HG03097 (cell line): ENCODE measurements around the gene PDE9A.
"Not testable (repeated sequence)": the region's sequence is repeated elsewhere in the genome, so short reads cannot be mapped to it uniquely, and the experiment has no call there.

ENCODE experiments used
- ATAC-seq: cut with Tn5 transposase; IDR thresholded peaks from one replicate; pipeline ENCODE4 v1.9.1; 2021; ENCODE audit not compliant: unreplicated experiment, low FRiP score

The PDE9A gene

DNA sequence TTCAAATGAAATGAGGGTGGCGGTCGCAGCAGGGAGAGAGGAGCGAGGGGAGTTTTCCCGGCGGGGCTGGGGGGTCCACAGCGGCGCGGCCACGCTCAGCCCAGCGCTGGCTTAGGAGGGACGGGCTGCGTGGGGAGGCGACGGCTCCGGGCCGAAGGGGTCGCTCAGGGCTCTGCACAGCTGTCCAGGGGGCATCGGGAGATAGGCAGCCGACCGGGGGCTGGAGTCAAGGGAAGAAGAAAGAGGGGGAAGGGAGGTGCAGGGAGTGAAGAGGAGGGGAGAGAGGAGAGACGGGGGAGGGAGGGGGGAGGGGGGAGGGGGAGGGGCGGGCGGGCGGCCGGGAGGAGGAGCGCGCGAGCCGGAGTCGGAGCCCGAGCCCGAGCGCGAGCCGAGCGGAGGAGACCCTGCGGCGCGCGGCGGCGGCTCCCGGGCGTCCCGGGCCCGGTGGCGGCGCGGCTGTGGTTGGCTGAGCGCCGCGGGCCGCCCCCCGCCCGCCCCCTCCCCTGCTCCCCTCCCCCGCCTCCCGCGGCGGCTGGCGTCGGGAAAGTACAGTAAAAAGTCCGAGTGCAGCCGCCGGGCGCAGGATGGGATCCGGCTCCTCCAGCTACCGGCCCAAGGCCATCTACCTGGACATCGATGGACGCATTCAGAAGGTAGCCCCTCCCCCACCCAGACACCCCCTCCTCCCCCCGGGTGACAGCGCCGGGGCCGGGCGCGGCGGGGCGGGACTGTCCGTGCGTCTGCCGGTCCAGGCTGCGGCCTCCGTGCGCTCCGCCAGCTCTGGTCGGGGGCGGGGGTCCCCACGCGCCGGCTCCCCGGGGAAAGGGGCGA lies at the start of gene PDE9A:
TSS of gene PDE9A (plus strand) at position 391 of the 831 bp plus-strand sequence. CDS start at position 585, 194 bp downstream.
- no peak for ATAC-seq

DNA sequence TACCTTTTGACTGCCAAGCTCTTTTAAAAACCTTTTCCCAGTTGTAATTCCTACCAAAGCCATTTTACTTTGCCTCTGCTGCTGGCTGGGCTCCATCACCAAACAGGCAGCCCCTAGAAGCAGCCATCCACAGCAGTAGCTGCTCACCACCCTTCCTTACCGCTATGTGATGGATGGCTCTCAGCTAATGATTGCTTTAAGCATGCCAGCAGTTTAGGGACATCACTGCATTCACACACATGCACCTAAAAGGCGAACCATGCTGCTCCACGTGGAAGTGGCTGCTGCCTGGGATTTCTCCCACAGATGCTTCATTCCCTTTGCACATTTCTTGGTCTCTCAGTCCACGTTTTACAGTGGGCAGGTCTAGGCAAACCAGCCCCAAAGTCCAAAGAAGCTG lies 46.3 kb upstream of the PDE9A start:
- no peak for ATAC-seq

DNA sequence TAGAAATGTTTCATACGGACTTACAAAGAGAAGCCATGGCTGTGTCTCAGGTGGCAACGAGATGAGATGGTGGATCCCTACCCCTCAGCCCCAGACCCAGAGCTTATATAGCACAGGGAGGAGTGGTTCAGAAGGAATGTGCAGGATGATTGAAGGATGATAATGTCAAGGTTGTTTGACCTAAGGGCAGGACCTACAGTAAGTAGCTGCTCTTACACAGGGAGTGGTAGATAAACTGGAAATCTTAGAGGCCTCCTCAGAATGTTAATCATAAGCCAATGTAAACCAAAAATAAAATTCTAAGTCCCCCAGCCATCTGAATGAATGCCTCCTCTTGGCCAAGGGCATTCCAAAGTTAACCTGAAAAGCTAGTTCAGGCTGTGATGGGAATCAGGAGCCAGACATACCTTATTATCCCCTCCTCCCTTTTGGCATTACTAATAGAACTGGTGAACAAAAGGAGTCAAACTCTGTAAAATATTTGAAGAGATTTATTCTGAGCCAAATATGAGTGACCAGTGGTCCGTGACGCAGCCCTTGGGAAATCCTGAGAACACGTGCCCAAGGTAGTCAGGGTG lies 45.8 kb upstream of the PDE9A start:
- ATAC-seq = no peak

DNA sequence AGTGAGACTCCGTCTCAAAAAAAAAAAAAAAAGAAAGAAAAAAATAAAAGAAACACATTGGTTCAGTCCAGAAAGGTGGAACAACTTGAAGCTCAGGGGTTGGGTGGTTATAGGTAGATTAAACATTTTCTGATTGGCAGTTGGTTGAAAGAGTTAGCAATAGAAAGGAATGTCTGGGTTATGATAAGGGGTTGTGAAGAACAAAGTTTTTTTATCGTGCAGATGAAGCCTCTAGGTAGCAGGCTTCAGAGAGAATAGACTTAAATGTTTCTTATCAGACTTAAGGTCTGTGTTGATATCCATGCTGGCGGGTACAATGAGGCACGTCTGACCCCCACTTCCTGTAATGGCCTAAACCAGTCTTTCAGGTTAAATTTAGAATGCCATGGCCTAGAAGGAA lies 45.0 kb upstream of the PDE9A start:
- ATAC-seq = no peak

DNA sequence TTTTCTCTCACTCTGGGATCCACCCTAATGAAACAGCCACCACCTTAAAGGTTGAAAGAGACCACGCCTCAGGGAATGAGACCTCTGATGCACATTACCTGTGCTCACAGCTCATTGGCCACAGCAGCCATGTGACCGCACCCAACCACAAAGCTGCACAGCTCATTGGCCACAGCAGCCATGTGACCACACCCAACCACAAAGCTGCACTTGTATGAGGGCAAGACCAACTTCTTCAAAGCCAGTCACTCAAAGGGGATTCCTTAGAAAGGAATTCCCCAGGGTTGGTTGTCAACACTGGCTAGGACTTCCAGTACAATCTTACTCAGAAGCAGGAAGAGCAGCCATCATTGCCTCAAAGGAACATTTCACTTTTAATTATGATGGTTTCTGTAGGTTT lies 43.6 kb upstream of the PDE9A start:
- ATAC-seq = no peak

DNA sequence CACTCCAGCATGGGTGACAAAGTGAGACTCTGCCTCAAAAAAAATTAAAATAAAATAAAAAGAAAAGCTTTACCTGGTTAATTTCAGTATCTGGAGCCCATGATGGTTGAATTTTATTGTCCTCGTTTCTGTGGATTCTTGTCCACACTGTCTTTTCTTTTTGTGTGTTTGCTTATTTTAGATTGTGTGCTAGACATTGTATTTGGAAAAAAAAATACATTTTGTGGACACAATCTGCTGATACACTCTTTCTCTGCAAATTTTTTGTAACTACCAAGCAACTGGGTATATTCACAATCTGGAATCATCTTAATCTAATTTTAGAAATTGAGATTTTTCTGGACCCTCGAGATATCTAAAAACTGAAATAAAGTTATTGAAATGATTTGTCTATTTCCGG lies 41.6 kb upstream of the PDE9A start:
- no peak for ATAC-seq

DNA sequence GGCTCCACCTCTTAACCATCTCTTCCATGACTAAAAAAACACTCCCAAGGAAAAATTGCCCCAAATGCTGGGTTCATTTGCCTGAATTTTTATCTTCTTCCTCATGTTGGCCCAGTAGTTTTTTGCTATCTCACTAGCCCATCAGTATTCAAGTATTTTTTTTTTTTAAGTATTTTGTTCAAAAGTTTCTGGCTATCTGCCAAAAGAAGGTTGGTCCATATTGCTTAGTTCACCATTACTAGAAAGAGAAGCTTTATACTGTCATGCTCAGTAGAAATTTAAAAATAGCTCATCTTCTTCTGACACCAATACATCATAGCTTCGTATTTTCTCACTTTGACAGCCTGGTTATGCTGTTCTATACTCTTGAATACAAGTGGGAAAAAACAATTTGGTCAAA lies 41.0 kb upstream of the PDE9A start:
- ATAC-seq = no peak

DNA sequence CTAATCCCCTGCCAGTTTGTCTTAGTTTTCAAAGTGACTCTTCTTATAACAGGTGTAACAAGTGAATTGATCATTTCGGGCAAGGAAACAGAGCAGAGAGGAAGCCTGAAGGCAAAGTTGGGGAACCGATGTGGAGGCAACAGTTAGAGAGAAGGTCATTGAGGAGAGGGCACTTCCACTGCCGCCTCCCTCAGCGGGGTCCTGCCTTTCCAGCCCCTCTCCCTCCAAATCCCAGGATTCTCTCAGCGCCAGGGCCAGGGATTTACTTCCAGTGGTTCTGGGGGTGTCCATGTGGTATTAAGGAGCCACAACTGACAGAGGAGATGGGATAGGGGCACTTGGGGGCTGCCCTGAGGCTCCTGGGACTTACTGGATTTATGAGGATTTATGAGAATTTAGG lies 39.7 kb upstream of the PDE9A start:
- no peak for ATAC-seq

DNA sequence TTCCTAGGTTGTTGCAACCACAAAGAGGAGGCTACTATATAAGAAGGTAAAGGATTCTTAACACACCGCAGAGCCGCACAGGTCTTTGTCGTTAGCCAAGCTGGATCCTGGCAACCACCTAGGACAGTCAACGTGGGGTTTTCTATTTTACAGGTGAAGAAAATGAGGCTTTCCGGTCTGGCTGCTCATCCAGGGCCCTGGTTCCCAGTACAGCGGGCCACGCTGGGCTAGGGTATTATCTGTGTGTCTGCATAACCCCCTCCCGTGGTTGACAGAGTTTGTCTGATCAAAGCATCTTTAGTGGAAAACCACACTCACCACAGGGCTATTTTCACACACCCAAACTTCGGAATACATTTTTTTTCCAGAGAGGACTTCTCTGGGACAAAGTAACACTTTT lies 39.0 kb upstream of the PDE9A start:
- no peak for ATAC-seq

DNA sequence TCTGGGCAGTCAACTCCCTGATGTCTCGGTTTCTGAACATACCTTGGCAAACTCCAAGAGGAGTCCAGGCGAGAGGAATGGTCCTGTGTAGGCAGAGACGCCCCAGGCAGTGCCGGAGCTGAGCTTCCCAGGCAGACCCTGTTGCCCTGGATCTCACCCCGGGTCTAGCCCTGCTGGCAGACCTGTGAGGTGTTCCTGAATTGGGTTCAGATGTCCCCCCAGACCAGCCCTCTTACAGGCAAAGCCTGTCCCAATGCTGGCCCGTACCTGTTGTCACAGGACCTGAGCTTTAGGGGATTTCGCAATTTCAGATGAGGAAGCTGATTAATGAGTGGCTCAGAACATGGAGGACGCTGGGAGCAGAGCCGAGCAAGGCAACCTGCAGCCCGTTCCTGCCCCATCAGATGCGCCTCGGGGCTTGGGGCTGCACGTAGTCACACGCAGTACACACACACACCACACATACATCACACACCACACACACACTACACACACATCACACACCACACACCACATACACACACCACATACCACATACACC lies 38.5 kb upstream of the PDE9A start:
- ATAC-seq = no peak

DNA sequence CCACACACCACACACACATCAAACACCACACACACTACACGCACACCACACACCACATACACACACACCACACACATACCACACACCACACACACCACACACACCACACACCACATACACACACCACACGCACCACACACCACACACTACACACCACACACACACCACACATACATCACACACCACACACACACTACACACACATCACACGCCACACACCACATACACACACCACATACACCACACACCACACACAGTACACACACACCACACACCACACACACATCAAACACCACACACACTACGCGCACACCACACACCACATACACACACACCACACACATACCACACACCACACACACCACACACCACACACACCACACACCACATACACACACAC lies 38.0 kb upstream of the PDE9A start:
- ATAC-seq = not testable (repeated sequence)

DNA sequence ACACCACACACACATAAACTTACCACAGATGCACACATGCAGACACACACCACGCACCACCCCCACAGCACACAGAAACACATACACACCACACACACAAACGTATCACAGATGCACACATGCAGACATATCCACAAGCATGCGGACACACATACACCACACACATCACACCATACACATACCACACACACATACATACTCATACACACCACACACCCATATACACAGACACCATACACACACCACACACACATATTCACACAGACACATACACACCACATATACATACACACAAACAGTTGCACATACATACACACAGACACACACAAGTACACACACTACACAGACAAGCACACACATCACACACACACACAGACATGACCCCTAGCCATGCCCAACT lies 37.5 kb upstream of the PDE9A start:
- no peak for ATAC-seq

DNA sequence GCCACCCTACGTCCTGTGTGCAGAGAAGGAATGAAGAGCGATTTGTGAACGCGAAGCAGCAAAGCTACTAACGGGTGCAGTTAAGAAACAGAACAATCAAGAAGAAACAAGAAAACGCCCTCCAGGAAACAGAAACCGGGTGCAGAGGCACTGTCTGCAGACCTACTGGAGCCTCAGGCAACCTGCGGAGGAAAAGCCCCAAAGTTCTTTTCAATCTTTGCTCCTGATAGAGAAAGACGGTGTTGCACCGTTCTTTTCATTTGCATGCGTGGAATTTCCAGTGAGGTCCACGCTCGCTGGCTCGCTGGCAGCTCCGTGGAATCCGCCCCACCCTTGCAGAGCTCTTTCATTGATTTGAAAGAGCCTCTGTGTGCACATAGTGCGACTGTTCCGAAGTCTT lies 37.0 kb upstream of the PDE9A start:
- ATAC-seq = no peak

DNA sequence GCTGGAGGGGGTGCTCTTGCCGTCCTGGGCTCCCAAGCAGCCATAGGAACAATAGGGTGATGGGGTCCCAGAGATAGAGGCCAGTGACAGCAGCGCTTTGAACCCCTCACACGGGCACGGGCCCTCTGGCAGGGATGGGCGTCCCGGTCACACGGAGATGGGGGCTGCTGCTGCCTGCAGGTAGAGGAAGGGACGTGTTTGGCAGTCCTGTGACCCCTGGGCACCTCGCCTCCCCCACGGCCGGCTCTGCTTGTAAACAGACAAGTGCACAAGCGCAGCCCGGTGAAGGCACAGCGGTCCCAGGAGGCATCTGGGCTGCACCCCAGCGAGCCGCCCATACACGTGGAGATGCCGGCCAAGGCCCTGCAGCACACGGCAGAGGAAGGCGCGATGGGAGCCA lies 36.5 kb upstream of the PDE9A start:
- no peak for ATAC-seq

DNA sequence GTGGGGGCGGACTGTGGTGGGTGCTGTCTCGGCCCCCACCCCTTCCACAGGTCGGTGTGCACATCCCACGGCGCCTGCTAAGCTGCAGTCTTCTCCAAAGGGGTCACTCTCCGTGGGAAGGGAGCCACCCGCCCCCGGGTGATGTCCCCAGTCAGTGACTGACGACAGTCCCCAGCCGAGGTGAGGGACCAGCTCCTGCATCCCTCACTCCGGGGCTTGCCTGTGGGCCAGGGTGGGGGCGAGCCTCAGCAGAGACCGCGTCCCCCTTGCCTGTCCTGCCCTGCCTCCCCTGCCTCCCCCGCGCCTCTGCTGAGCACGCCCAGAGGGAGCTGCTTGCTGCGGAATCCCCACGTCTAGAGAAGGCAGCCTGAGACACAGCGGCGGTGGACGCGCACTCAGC lies 35.9 kb upstream of the PDE9A start:
- no peak for ATAC-seq

DNA sequence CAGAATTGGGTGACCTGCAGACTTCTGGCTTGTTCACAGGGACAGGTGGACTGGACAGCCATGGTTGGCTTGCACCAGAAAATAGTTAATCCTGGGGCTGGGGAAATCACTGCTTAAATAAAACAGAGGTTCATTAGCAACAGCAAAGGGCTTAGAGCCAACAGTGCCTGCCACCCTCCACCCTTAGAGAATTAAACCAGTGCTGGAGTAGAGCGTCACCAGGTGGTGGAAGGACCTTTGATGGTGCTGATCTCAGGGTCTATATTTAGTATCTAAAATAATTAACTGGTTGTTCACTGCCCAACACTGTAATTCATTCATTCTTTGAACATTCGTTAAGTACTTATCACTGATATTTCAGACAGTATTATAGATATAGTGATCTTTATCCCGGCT lies 34.7 kb upstream of the PDE9A start:
- no peak for ATAC-seq

DNA sequence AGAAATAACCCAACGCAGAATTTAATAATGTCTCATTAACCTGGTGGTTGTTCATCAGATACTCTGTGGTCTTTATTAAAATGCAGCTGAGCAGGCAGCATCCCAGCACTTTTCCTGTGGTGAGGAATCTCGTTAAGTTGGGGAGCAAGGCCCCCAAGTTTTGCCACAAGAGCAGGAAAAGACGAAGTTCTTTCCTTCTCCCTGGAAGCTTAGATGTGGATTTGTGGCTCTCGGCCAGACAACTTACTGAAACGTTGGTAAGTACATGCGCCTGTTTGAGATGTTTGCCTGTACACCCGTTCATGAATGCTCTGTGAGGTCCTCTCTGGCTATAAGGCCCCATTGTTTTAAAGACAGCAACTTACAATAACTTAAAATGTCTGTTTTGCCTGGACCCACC lies 34.3 kb upstream of the PDE9A start:
- ATAC-seq = no peak

DNA sequence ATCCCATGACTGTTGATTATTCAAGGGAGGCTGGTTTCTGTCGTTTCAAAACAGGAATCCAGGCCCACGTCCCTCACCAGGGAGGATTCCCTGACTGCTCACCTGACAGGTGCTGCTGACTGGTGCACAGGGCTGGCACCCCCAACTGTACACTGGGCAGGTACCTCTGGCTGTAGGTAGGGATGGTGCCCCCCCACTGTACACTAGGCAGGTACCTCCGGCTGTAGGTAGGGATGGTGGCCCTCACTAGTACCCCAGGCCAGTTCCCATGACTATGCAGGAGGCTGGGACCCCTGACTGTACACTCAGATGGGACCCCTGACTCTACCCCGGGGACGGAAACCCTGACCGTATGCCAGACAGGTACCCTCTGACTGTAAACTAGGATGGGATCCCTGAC lies 33.6 kb upstream of the PDE9A start:
- no peak for ATAC-seq

DNA sequence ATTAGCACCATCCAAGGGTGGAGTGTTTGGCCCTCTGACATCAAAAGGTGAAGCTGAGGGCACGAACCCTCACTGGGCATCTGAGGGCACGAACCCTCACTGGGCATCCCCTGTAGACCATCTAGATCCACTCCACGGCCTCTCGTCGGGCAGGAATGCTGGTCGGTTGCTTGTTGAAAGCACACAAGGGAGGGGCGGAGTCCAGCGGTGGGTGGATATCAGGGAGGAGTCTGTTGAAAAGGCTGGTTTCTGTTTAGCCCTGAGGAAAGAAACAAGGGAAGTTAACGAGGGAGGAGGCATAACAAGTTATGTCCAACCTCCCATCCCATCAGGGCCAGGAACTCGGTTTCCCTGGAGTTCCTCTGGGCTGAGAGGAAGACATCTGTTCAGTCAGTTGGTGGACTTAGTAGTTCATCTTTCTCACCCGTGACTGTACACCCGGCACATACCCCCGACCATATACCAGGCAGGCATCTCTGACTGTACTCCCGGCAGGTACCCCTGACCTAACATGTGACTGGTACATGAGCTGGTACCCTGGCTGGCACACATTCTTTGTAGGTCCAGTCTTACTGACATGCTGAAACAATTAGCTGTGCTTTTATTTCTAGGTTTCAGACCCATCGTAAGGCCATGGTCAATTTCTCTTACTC lies 32.1 kb upstream of the PDE9A start:
- ATAC-seq = no peak

DNA sequence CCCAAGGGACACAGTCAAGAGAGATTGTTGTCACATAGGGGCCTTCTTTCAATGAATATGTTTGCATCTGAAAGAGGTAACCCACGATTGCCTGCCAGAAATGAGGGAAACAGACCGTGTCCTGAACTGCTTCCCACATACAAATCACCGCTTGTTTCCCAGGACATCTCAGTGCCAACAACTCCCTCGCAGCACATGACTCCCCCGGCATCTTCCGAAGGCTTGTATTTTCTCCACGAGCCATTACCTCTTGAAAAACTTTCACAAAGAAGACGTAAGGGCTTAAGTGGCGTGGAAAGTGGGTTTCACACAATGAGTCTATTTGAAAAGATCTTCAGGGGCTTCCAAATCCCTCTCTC lies 31.6 kb upstream of the PDE9A start:
- no peak for ATAC-seq

DNA sequence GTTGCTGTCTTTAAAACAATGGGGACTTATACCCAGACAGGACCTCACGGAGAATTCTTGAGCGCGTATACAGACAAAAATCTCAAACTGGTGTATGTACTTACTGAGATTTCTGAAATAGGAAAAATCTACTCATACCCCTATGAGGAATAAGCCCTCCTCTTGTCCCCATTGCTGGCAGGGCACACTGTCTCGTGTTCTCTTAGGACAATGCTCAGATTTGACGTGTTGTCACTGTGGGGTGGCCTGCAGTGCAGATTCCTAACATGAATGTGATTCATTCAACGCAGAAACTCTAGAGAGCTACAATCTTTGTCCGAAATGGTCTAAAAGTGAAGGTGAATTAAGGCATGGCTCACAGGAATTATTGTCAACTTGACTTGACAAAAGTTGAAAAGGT lies 31.1 kb upstream of the PDE9A start:
- ATAC-seq = no peak

DNA sequence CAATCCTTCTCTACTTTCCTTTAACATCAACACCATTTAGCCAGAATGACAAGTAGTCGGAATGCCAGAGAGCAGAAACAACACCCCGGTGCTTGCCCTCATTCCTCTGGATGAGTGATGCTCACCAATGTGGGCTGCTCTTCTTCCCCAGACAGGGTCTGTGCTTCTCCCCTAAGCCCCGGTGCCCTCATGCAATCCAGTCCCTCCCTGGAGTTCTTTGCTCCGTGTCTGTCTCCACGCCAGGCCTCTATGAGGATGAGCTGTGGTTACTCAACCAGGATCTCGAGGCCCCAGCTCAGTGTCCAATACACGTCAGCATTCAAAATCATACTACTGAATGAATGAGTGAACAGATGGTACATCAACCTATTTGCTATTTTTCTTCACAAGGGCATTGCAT lies 29.7 kb upstream of the PDE9A start:
- ATAC-seq = no peak
